Trophoblast cell (in vitro differentiated cells and primary cell): ENCODE measurements around the gene TNFRSF6B.
A peak's percentile ranks its signal among the peaks of the same experiment; 100 is the strongest.

ENCODE experiments used
- DNase-seq, 2 donors: peaks; one replicate each; pipeline ENCODE4 v3.0.0-alpha.2; 2016
- H2AFZ ChIP-seq: 2 replicates; pipeline ENCODE4 v1.6.1; 2013; ENCODE audit warnings: low read length, moderate library complexity, mild to moderate bottlenecking; ENCODE audit not compliant: insufficient read depth, poor library complexity
- H2AK5ac ChIP-seq: 2 replicates; pipeline ENCODE4 v1.6.1; 2013; ENCODE audit warnings: mild to moderate bottlenecking, low read length
- H2BK120ac ChIP-seq: 2 replicates; pipeline ENCODE4 v1.6.1; 2013; ENCODE audit warnings: low read length, mild to moderate bottlenecking, moderate library complexity; ENCODE audit not compliant: insufficient read depth, poor library complexity
- H2BK12ac ChIP-seq: 2 replicates; pipeline ENCODE4 v1.6.1; 2013; ENCODE audit warnings: mild to moderate bottlenecking, low read length, moderate library complexity
- H2BK5ac ChIP-seq: 2 replicates; pipeline ENCODE4 v1.6.1; 2013; ENCODE audit warnings: low read length, low read depth, moderate library complexity, mild to moderate bottlenecking; ENCODE audit not compliant: poor library complexity
- H3K14ac ChIP-seq: 2 replicates; pipeline ENCODE4 v1.6.1; 2013; ENCODE audit warnings: mild to moderate bottlenecking, low read length
- H3K18ac ChIP-seq: 2 replicates; pipeline ENCODE4 v1.6.1; 2013; ENCODE audit warnings: mild to moderate bottlenecking, low read length
- H3K23ac ChIP-seq: 2 replicates; pipeline ENCODE4 v1.6.1; 2013; ENCODE audit warnings: low read length
- H3K27ac ChIP-seq: 2 replicates; pipeline ENCODE4 v1.5.1; 2013; ENCODE audit warnings: low read depth, mild to moderate bottlenecking, inconsistent platforms, low read length, moderate library complexity
- H3K27me3 ChIP-seq: 2 replicates; pipeline ENCODE4 v1.6.1; 2013; ENCODE audit warnings: inconsistent platforms, mild to moderate bottlenecking, low read length, moderate library complexity; ENCODE audit not compliant: insufficient read depth
- H3K36me3 ChIP-seq, 2 experiments: 1 replicate in 1 of 2; 2 replicates in 1 of 2; pipeline ENCODE4 v1.6.1; 2013; ENCODE audit warnings: low read length in 2 of 2, mild to moderate bottlenecking in 2 of 2, moderate library complexity in 1 of 2; ENCODE audit not compliant: insufficient read depth in 2 of 2, control insufficient read depth in 1 of 2
- H3K4ac ChIP-seq: 2 replicates; pipeline ENCODE4 v1.6.1; 2013; ENCODE audit warnings: low read depth, mild to moderate bottlenecking, low read length, moderate library complexity
- H3K4me1 ChIP-seq, 2 experiments: 1 replicate in 1 of 2; 2 replicates in 1 of 2; pipeline ENCODE4 v1.6.1; 2013; ENCODE audit warnings: low read length in 2 of 2, mild to moderate bottlenecking in 2 of 2, moderate library complexity in 1 of 2; ENCODE audit not compliant: insufficient read depth in 2 of 2, control insufficient read depth in 1 of 2
- H3K4me2 ChIP-seq: 2 replicates; pipeline ENCODE4 v1.6.1; 2013; ENCODE audit warnings: inconsistent platforms, mild to moderate bottlenecking, low read length, moderate library complexity
- H3K4me3 ChIP-seq: 2 replicates; pipeline ENCODE4 v1.5.1; 2013; ENCODE audit warnings: mild to moderate bottlenecking, low read depth, low read length, inconsistent platforms
- H3K79me1 ChIP-seq: one replicate; pipeline ENCODE4 v1.6.1; 2013; ENCODE audit warnings: low read length
- H3K79me2 ChIP-seq: 2 replicates; pipeline ENCODE4 v1.6.1; 2013; ENCODE audit warnings: low read length, mild to moderate bottlenecking; ENCODE audit not compliant: control insufficient read depth, insufficient read depth, poor library complexity
- H3K9ac ChIP-seq: 2 replicates; pipeline ENCODE4 v1.6.1; 2013; ENCODE audit warnings: mild to moderate bottlenecking, low read length
- H3K9me3 ChIP-seq: 2 replicates; pipeline ENCODE4 v1.6.1; 2013; ENCODE audit warnings: low read depth, mild to moderate bottlenecking, control low read depth, inconsistent platforms, low read length; ENCODE audit not compliant: insufficient read depth
- H4K12ac ChIP-seq: 2 replicates; pipeline ENCODE4 v1.6.1; 2013; ENCODE audit warnings: low read depth, mild to moderate bottlenecking, low read length, moderate library complexity
- H4K8ac ChIP-seq: 2 replicates; pipeline ENCODE4 v1.6.1; 2013; ENCODE audit warnings: low read depth, mild to moderate bottlenecking, low read length, moderate library complexity
- H4K91ac ChIP-seq: one replicate; pipeline ENCODE4 v1.6.1; 2013; ENCODE audit warnings: low read depth, mild to moderate bottlenecking, low read length, moderate library complexity
- WGBS: extraction: QIAGEN DNeasy Blood & Tissue Kit; methylation state at CpG from one replicate; pipeline ENCODE4 v1.1.7; 2013; ENCODE audit warnings: missing lambda C conversion rate; ENCODE audit not compliant: insufficient read length, insufficient coverage; ENCODE audit errors: extremely low coverage; 5-methylcytosine and 5-hydroxymethylcytosine counted together

TNFRSF6B gene

GRCh38 chr20:63702751-63703470 lies 6.5 kb downstream of the TNFRSF6B start:
- Histone ChIP-seq H3K4ac (no peak overlapping the region), H3K4me2 (no peak overlapping the region), H3K4me1 (peaks cover 6 to 10% of the 10 kb centered on the region in 2 experiments), H2AFZ (no peak overlapping the region), H4K8ac (no peak overlapping the region), H3K9ac (peak overlapping the region; percentile 50), H4K12ac (no peak overlapping the region), H3K79me1 (peaks cover 5% of the 10 kb centered on the region), H3K27ac (no peak overlapping the region), H3K18ac (no peak overlapping the region), H3K79me2 (peaks cover 10% of the 10 kb centered on the region), H2BK12ac (no peak overlapping the region), H2BK5ac (no peak overlapping the region), H3K9me3 (peaks cover 3% of the 10 kb centered on the region), H2BK120ac (no peak overlapping the region), H3K27me3 (no peaks in the 10 kb centered on the region), H4K91ac (no peak overlapping the region), H3K23ac (no peak overlapping the region), H3K36me3 (peaks cover 34% of the 10 kb centered on the region in 2 experiments), H3K14ac (no peak overlapping the region), H2AK5ac (no peak overlapping the region), H3K4me3 (no peak overlapping the region)
- no peak for DNase-seq
- no CpG with 5 or more reads among the region's 13 CpGs for WGBS

- no peak for DNase-seq
- Histone ChIP-seq H3K79me1 (peaks cover 6% of the 10 kb centered on the region), H3K4me1 (peaks cover 7 to 11% of the 10 kb centered on the region in 2 experiments), H2AK5ac (no peak overlapping the region), H3K27me3 (no peaks in the 10 kb centered on the region), H3K23ac (no peak overlapping the region), H2BK120ac (no peak overlapping the region), H4K12ac (no peak overlapping the region), H3K9me3 (peaks cover 3% of the 10 kb centered on the region), H2AFZ (no peak overlapping the region), H3K27ac (no peak overlapping the region), H4K91ac (no peak overlapping the region), H3K18ac (no peak overlapping the region), H3K79me2 (peaks cover 15% of the 10 kb centered on the region), H3K9ac (no peak overlapping the region), H3K14ac (no peak overlapping the region), H4K8ac (no peak overlapping the region), H3K4ac (no peak overlapping the region), H2BK12ac (no peak overlapping the region), H2BK5ac (no peak overlapping the region), H3K4me3 (no peak overlapping the region), H3K4me2 (no peak overlapping the region), H3K36me3 (peaks cover 34% of the 10 kb centered on the region in 2 experiments)
- no CpG with 5 or more reads among the region's 15 CpGs for WGBS
Measured at GRCh38 chr20:63703471-63703975, 7.1 kb downstream of the TNFRSF6B start.

- H2BK120ac ChIP-seq, result no peak overlapping the region
- WGBS, result no CpG with 5 or more reads among the region's 11 CpGs
- no peak overlapping the region for H2BK12ac ChIP-seq
- H4K8ac ChIP-seq, result no peak overlapping the region
- H2AFZ ChIP-seq, result no peak overlapping the region
- H3K4me1 ChIP-seq, result peaks cover 12 to 13% of the 10 kb centered on the region in 2 experiments
- no peak overlapping the region for H3K23ac ChIP-seq
- H3K9ac ChIP-seq, result no peak overlapping the region
- H3K27me3 ChIP-seq, result no peaks in the 10 kb centered on the region
- no peak overlapping the region for H3K18ac ChIP-seq
- peaks cover 20% of the 10 kb centered on the region for H3K79me2 ChIP-seq
- H3K14ac ChIP-seq, result no peak overlapping the region
- H2BK5ac ChIP-seq, result no peak overlapping the region
- no peak overlapping the region for H3K4me3 ChIP-seq
- H3K4ac ChIP-seq, result no peak overlapping the region
- no peak for DNase-seq
- H3K9me3 ChIP-seq, result peaks cover 3% of the 10 kb centered on the region
- H3K79me1 ChIP-seq, result peaks cover 6% of the 10 kb centered on the region
- H4K91ac ChIP-seq, result no peak overlapping the region
- peaks cover 37 to 39% of the 10 kb centered on the region in 2 experiments for H3K36me3 ChIP-seq
- H3K27ac ChIP-seq, result no peak overlapping the region
- no peak overlapping the region for H2AK5ac ChIP-seq
- H4K12ac ChIP-seq, result no peak overlapping the region
- H3K4me2 ChIP-seq, result no peak overlapping the region
Measured at GRCh38 chr20:63703976-63704748, 7.7 kb downstream of the TNFRSF6B start.

GRCh38 chr20:63704749-63705117 lies 8.3 kb downstream of the TNFRSF6B start:
- Histone ChIP-seq H4K8ac (no peak overlapping the region), H4K12ac (no peak overlapping the region), H3K79me1 (peaks cover 6% of the 10 kb centered on the region), H2BK5ac (no peak overlapping the region), H2AK5ac (no peak overlapping the region), H3K18ac (no peak overlapping the region), H3K4me2 (no peak overlapping the region), H3K4me3 (no peak overlapping the region), H3K4ac (no peak overlapping the region), H3K9me3 (peaks cover 3% of the 10 kb centered on the region), H3K36me3 (peaks cover 41 to 43% of the 10 kb centered on the region in 2 experiments), H3K27ac (no peak overlapping the region), H4K91ac (no peak overlapping the region), H3K79me2 (peaks cover 20% of the 10 kb centered on the region), H3K23ac (no peak overlapping the region), H2AFZ (no peak overlapping the region), H3K14ac (no peak overlapping the region), H3K27me3 (no peaks in the 10 kb centered on the region), H2BK120ac (no peak overlapping the region), H3K9ac (no peak overlapping the region), H2BK12ac (no peak overlapping the region), H3K4me1 (peaks cover 8 to 10% of the 10 kb centered on the region in 2 experiments)
- no CpG with 5 or more reads among the region's 6 CpGs for WGBS
- DNase-seq, result no peak
